Naive B cell (primary cell): ENCODE results near the gene ARMS2. TPM values are rescaled to one million over a fixed set of nuclear protein-coding genes. Genes with fewer than 3 reads are reported as not detected.

Experiments
- ATAC-seq, 2 donors: fragments of 150-1000 bp; cut with Tn5 transposase; 2 replicates each; pipeline ENCODE4 v1.10.0; 2021; ENCODE audit warnings: low read depth in 2 of 2, mild to moderate bottlenecking in 2 of 2, moderate library complexity in 2 of 2
- DNase-seq: peaks from one replicate; pipeline ENCODE4 v3.0.0; 2022
- H3K27ac Mint-ChIP-seq, 6 donors: one replicate each; pipeline ENCODE4 v1.8.0; 2020 to 2022; ENCODE audit warnings: mild to moderate bottlenecking in 6 of 6, mixed read lengths in 6 of 6, moderate library complexity in 5 of 6, inconsistent platforms in 2 of 6
- H3K27me3 Mint-ChIP-seq, 3 donors: one replicate each; pipeline ENCODE4 v1.8.0; 2021 to 2022; ENCODE audit warnings: mixed read lengths in 3 of 3, mild to moderate bottlenecking in 1 of 3
- H3K36me3 Mint-ChIP-seq, 2 donors: one replicate each; pipeline ENCODE4 v1.8.0; 2020 to 2022; ENCODE audit warnings: mixed read lengths in 2 of 2, inconsistent platforms in 1 of 2, mild to moderate bottlenecking in 1 of 2
- H3K4me1 Mint-ChIP-seq, 3 donors: one replicate each; pipeline ENCODE4 v1.8.0; 2020 to 2022; ENCODE audit warnings: mixed read lengths in 3 of 3, inconsistent platforms in 1 of 3, mild to moderate bottlenecking in 1 of 3, moderate library complexity in 1 of 3
- H3K4me3 Mint-ChIP-seq, 8 donors: one replicate each; pipeline ENCODE4 v1.8.0; 2020 to 2022; ENCODE audit warnings: mild to moderate bottlenecking in 8 of 8, mixed read lengths in 8 of 8, moderate library complexity in 8 of 8, inconsistent platforms in 2 of 8
- H3K9me3 Mint-ChIP-seq, 7 donors: one replicate each; pipeline ENCODE4 v1.8.0; 2020 to 2022; ENCODE audit warnings: mixed read lengths in 7 of 7, mild to moderate bottlenecking in 5 of 7, inconsistent platforms in 2 of 7, moderate library complexity in 1 of 7
- polyA plus RNA-seq, 6 donors: library from polyadenylated mRNA; unstranded; fragments of 300-500 nt; fragmentation: Illumina TruSeq; gene quantifications; one replicate each; pipeline ENCODE4 v1.2.3, GENCODE V29; 2021; ENCODE audit warnings: low read depth in 6 of 6

The ARMS2 gene
- polyA plus RNA-seq, 6 donors from 2014 or later, result not detected

- H3K27ac Mint-ChIP-seq, result peak overlapping the region; percentile 73 to 96 (median 93)
- DNase-seq (peak; percentile 31), ATAC-seq (peak; percentile 47 to 71)
- H3K4me1 Mint-ChIP-seq, result peaks cover 30 to 67% (median 32%) of the 10 kb centered on the region in 3 donors
- H3K9me3 Mint-ChIP-seq, result peaks cover 0 to 6% (median 4%) of the 10 kb centered on the region in 7 donors
- peaks cover 4 to 7% of the 10 kb centered on the region in 2 donors for H3K36me3 Mint-ChIP-seq
- H3K4me3 Mint-ChIP-seq, result peak overlapping the region; percentile 4 to 85 (median 65)
- no peaks in the 10 kb centered on the region for H3K27me3 Mint-ChIP-seq
Measured at GRCh38 chr10:122427280-122427679, 27.2 kb upstream of the ARMS2 start.

- Mint-ChIP-seq H3K9me3 (peaks cover 0 to 9% (median 2%) of the 10 kb centered on the region in 7 donors), H3K4me3 (no peak overlapping the region), H3K27ac (no peak overlapping the region), H3K27me3 (no peaks in the 10 kb centered on the region), H3K36me3 (peaks cover 0 to 11% of the 10 kb centered on the region in 2 donors), H3K4me1 (peaks cover 0 to 5% (median 0%) of the 10 kb centered on the region in 3 donors)
- ATAC-seq (peak; percentile 25 to 45), DNase-seq (peak; percentile 47)
Measured at GRCh38 chr10:122435212-122435827, 19.1 kb upstream of the ARMS2 start.

GRCh38 chr10:122441961-122442360 lies 12.5 kb upstream of the ARMS2 start:
- no peak overlapping the region for H3K4me3 Mint-ChIP-seq

GRCh38 chr10:122445469-122445868 lies 9.0 kb upstream of the ARMS2 start:
- ATAC-seq (no peak), DNase-seq (no peak)
- H3K4me3 Mint-ChIP-seq, result no peak overlapping the region
- H3K4me1 Mint-ChIP-seq, result no peaks in the 10 kb centered on the region
- peaks cover 15 to 33% (median 30%) of the 10 kb centered on the region in 3 donors for H3K27me3 Mint-ChIP-seq
- peaks cover 0 to 3% of the 10 kb centered on the region in 2 donors for H3K36me3 Mint-ChIP-seq
- H3K9me3 Mint-ChIP-seq, result peaks cover 0 to 2% (median 1%) of the 10 kb centered on the region in 7 donors
- no peak overlapping the region for H3K27ac Mint-ChIP-seq

More at GRCh38 chr10:122441961-122442360, 12.5 kb upstream of the ARMS2 start:
- peak overlapping the region in 1 of 6 donors; percentile 50 for H3K27ac Mint-ChIP-seq
- DNase-seq (no peak), ATAC-seq (no peak)
- H3K9me3 Mint-ChIP-seq, result peaks cover 0 to 12% (median 6%) of the 10 kb centered on the region in 7 donors
- H3K36me3 Mint-ChIP-seq, result peaks cover 0 to 15% of the 10 kb centered on the region in 2 donors
- H3K27me3 Mint-ChIP-seq, result peaks cover 4 to 16% (median 14%) of the 10 kb centered on the region in 3 donors
- H3K4me1 Mint-ChIP-seq, result no peaks in the 10 kb centered on the region

DNA sequence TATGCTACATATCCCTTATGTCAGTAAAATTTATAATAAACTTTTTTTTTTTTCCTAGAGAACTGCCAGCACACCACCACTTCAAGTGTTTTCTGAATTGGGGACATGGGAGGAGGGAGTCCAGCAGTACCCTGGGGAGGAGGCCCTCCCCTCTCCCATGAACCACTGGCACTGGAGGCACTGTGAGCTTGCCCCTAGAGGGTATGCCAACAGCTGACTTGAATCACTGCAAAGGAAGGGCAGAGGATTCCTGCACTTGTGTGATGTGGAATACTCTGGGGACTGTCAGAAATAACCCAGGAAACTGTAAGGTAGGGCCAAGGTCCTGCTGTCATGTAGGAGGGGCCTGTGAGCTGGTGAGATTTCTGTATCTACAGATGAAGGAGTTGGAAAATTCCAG lies 8.5 kb upstream of the ARMS2 start:
- Mint-ChIP-seq H3K4me1 (no peaks in the 10 kb centered on the region), H3K36me3 (no peaks in the 10 kb centered on the region), H3K27me3 (peaks cover 15 to 37% (median 35%) of the 10 kb centered on the region in 3 donors), H3K27ac (no peak overlapping the region), H3K4me3 (no peak overlapping the region), H3K9me3 (no peaks in the 10 kb centered on the region)
- DNase-seq, result no peak
- no peak for ATAC-seq

GRCh38 chr10:122446668-122447423 lies 7.6 kb upstream of the ARMS2 start:
- Mint-ChIP-seq H3K4me1 (no peaks in the 10 kb centered on the region), H3K36me3 (no peaks in the 10 kb centered on the region), H3K27ac (peak overlapping the region in 1 of 6 donors; percentile 52), H3K9me3 (no peaks in the 10 kb centered on the region), H3K4me3 (no peak overlapping the region), H3K27me3 (peaks cover 18 to 43% (median 39%) of the 10 kb centered on the region in 3 donors)
- no peak for DNase-seq
- ATAC-seq, result no peak

DNA sequence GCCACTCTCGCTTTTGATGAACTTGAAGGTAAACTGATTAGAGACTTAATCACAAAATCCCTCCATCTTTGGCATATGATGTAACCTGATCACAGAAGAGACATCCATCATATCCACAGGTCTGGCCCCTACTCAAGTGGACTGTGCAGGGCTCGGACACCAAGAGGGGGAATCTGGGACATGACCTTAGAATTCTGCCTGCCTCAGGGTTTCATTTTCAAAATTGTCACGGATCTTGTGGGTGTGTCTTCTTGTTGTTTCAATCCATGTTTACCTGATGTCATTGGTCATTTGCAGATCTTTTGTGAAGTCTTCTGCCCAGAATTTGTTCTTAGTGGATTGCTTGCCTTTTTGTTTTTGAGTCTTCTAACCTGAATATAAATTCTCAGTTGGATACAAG lies 5.9 kb upstream of the ARMS2 start:
- peaks cover 0 to 5% (median 0%) of the 10 kb centered on the region in 7 donors for H3K9me3 Mint-ChIP-seq
- peaks cover 0 to 5% of the 10 kb centered on the region in 2 donors for H3K36me3 Mint-ChIP-seq
- DNase-seq (no peak), ATAC-seq (no peak)
- H3K27me3 Mint-ChIP-seq, result peaks cover 20 to 50% (median 39%) of the 10 kb centered on the region in 3 donors
- H3K4me1 Mint-ChIP-seq, result no peaks in the 10 kb centered on the region
- H3K4me3 Mint-ChIP-seq, result no peak overlapping the region
- no peak overlapping the region for H3K27ac Mint-ChIP-seq

GRCh38 chr10:122449153-122449552 lies 5.3 kb upstream of the ARMS2 start:
- DNase-seq (no peak), ATAC-seq (no peak)
- Mint-ChIP-seq H3K4me3 (no peak overlapping the region), H3K27me3 (peaks cover 20 to 52% (median 39%) of the 10 kb centered on the region in 3 donors), H3K9me3 (peaks cover 0 to 5% (median 0%) of the 10 kb centered on the region in 7 donors), H3K36me3 (peaks cover 0 to 5% of the 10 kb centered on the region in 2 donors), H3K27ac (no peak overlapping the region), H3K4me1 (no peaks in the 10 kb centered on the region)

GRCh38 chr10:122450353-122450990 lies 4.0 kb upstream of the ARMS2 start:
- Mint-ChIP-seq H3K36me3 (peaks cover 0 to 5% of the 10 kb centered on the region in 2 donors), H3K27me3 (peaks cover 20 to 51% (median 29%) of the 10 kb centered on the region in 3 donors), H3K27ac (no peak overlapping the region), H3K4me3 (no peak overlapping the region), H3K9me3 (peaks cover 0 to 5% (median 0%) of the 10 kb centered on the region in 7 donors), H3K4me1 (no peaks in the 10 kb centered on the region)
- no peak for DNase-seq
- ATAC-seq, result no peak

- H3K36me3 Mint-ChIP-seq, result peaks cover 0 to 5% of the 10 kb centered on the region in 2 donors
- peaks cover 0 to 3% (median 0%) of the 10 kb centered on the region in 3 donors for H3K4me1 Mint-ChIP-seq
- no peak overlapping the region for H3K4me3 Mint-ChIP-seq
- peaks cover 42 to 63% (median 42%) of the 10 kb centered on the region in 3 donors for H3K27me3 Mint-ChIP-seq
- H3K27ac Mint-ChIP-seq, result no peak overlapping the region
- peaks cover 0 to 5% (median 0%) of the 10 kb centered on the region in 7 donors for H3K9me3 Mint-ChIP-seq
- no peak for ATAC-seq
- DNase-seq, result no peak
Measured at GRCh38 chr10:122454071-122454470, 382 bp upstream of the ARMS2 start.

GRCh38 chr10:122455376-122456079 lies 1.1 kb downstream of the ARMS2 start:
- DNase-seq, result no peak
- peaks cover 0 to 5% (median 0%) of the 10 kb centered on the region in 7 donors for H3K9me3 Mint-ChIP-seq
- H3K36me3 Mint-ChIP-seq, result peaks cover 0 to 5% of the 10 kb centered on the region in 2 donors
- peaks cover 0 to 6% (median 6%) of the 10 kb centered on the region in 3 donors for H3K4me1 Mint-ChIP-seq
- no peak overlapping the region for H3K4me3 Mint-ChIP-seq
- H3K27ac Mint-ChIP-seq, result no peak overlapping the region
- ATAC-seq, result no peak
- peaks cover 46 to 66% (median 54%) of the 10 kb centered on the region in 3 donors for H3K27me3 Mint-ChIP-seq

GRCh38 chr10:122457934-122458333 lies 3.5 kb downstream of the ARMS2 start:
- Mint-ChIP-seq H3K36me3 (no peaks in the 10 kb centered on the region), H3K4me3 (no peak overlapping the region), H3K27ac (peak overlapping the region in 1 of 6 donors; percentile 32), H3K27me3 (peaks cover 48 to 61% (median 56%) of the 10 kb centered on the region in 3 donors), H3K9me3 (peaks cover 0 to 2% (median 0%) of the 10 kb centered on the region in 7 donors), H3K4me1 (peaks cover 6 to 15% (median 12%) of the 10 kb centered on the region in 3 donors)
- ATAC-seq (no peak), DNase-seq (no peak)

- peaks cover 7 to 18% (median 13%) of the 10 kb centered on the region in 3 donors for H3K4me1 Mint-ChIP-seq
- peaks cover 55 to 68% (median 63%) of the 10 kb centered on the region in 3 donors for H3K27me3 Mint-ChIP-seq
- H3K27ac Mint-ChIP-seq, result no peak overlapping the region
- peak overlapping the region in 1 of 8 donors; percentile 24 for H3K4me3 Mint-ChIP-seq
- ATAC-seq, result no peak
- no peaks in the 10 kb centered on the region for H3K36me3 Mint-ChIP-seq
- no peak for DNase-seq
- peaks cover 0 to 2% (median 0%) of the 10 kb centered on the region in 7 donors for H3K9me3 Mint-ChIP-seq
Measured at GRCh38 chr10:122458693-122459092, 4.2 kb downstream of the ARMS2 start.
